Stimulated activated CD8-positive, alpha-beta memory T cell treated with anti-CD3 and anti-CD28 coated beads, Interleukin-4, amount 100 ng/mL, for 4 hours (primary cell): ENCODE results near the gene UGT1A6.

Experiments used
- DNase-seq, 2 donors: peaks; one replicate each; pipeline ENCODE4 v3.0.0-alpha.2; 2020; ENCODE audit warnings: low read depth in 2 of 2, low spot score in 1 of 2

UGT1A6 gene

GRCh38 chr2:233764264-233764663 is 71.6 kb downstream of the UGT1A6 start:
- no peak for DNase-seq

GRCh38 chr2:233764761-233765160 is 72.1 kb downstream of the UGT1A6 start:
- DNase-seq, result no peak

DNA sequence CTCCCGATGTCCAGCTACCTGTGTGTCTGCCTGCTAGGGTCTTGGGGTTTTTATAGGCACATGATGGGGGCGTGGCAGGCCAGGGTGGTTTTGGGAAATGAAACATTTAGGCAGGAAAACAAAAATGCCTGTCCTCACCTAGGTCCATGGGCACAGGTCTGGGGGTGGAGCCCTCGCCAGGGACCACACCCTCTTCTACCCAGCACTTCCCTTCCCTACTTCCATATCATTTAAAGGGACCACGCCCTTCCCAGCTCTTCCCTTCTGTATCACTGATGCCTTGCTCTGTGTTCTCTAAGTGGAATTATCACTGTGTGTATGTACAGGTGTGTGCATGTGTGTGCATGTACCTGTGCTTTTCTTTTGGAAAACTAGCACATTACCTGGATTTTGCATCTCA is 73.7 kb downstream of the UGT1A6 start:
- DNase-seq, result no peak

DNA sequence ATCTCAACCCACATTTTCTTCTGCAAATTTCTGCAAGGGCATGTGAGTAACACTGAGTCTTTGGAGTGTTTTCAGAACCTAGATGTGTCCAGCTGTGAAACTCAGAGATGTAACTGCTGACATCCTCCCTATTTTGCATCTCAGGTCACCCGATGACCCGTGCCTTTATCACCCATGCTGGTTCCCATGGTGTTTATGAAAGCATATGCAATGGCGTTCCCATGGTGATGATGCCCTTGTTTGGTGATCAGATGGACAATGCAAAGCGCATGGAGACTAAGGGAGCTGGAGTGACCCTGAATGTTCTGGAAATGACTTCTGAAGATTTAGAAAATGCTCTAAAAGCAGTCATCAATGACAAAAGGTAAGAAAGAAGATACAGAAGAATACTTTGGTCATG is 75.4 kb downstream of the UGT1A6 start:
- no peak for DNase-seq

DNA sequence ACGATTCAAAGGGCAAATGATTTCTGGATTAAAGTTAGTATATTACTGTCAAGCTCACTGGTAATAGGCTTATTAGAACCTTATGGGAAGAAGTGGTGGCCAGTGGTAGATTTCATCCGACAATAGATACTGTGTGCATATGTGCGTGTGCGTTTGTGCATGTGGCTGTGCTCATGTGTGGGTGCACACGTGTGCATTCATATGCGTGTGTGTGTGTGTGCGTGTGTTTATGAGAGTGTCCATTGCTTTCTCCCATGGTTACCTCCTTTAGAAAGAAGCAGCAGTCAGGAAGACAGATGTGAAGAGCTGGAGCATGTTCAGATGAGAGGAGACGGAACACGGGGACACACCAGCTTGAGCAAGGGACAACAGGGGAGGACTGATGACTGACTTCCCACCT is 76.6 kb downstream of the UGT1A6 start:
- no peak for DNase-seq

GRCh38 chr2:233772153-233772552 is 79.5 kb downstream of the UGT1A6 start:
- no peak for DNase-seq

DNA sequence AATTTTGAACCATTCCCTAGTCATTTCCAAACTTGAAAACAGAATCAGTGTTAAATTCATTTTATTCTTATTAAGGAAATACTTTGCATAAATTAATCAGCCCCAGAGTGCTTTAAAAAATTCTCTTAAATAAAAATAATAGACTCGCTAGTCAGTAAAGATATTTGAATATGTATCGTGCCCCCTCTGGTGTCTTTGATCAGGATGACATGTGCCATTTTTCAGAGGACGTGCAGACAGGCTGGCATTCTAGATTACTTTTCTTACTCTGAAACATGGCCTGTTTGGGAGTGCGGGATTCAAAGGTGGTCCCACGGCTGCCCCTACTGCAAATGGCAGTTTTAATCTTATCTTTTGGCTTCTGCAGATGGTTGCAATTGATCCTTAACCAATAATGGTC is 79.9 kb downstream of the UGT1A6 start:
- DNase-seq, result no peak

- no peak for DNase-seq
Measured at GRCh38 chr2:233773854-233774253, 81.2 kb downstream of the UGT1A6 start.

DNA sequence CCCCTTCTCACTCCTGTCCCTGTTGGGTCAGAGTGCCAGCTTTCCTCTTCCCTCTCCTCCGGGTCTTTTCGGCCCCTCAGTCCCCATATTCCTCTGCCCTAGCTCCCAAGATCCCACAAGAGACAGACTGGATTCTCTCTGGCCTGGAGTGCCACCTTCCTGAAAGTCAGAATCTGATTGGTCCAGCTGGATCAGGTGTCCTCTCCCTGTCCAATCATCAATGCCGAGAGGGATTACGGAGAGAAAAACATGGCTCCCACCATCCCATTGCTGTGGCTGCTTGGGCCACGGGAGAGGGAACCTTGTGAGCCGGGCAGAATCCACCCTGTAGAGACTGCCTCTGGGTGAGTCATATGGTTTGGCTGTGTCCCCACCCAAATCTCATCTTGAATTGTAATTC is 82.7 kb downstream of the UGT1A6 start:
- no peak for DNase-seq

- DNase-seq, result no peak
Measured at GRCh38 chr2:233778030-233778429, 85.3 kb downstream of the UGT1A6 start, which contains the start of gene MROH2A. Gene MROH2A, plus strand, starts transcription at chr2:233778330. Its CDS starts 1,029 bp downstream, at chr2:233779359.

DNA sequence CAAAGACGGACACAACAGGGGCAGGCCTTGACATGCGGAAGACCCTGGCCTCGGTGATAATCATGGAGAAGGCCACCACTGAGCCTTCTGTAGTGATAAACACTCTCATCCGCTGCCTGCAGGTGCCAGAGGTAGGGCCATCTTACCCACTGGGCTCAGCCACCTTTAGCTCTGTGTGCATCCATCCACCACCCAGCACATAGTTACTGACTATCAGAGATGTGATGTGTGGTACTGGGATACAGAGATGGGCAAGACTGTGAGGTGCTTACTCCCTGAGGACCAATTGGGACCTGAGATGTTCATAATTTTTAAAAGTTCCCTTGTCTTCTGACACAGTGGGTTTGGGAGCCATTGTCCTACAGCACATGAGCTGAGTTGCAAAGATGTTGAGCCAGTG is 87.0 kb downstream of the UGT1A6 start:
- no peak for DNase-seq

DNA sequence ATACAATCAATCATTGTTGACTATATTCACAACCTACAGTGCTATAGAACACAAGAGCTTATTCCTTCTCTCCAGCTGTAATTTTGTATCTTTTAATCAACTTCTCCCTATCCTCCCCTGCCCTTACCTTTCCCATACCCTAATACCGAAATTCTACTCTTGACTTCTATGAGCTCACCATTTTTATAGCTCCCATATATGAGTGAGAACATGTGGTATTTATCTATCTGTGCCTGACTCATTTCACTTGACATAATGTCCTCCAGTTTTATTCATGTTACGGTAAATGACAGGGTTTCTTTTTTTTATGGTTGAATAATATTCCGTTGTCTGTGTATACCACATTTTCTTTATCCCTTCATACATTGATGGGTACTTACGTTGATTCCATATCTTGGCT is 88.1 kb downstream of the UGT1A6 start:
- no peak for DNase-seq

- DNase-seq, result no peak
Measured at GRCh38 chr2:233789554-233789953, 96.9 kb downstream of the UGT1A6 start.

DNA sequence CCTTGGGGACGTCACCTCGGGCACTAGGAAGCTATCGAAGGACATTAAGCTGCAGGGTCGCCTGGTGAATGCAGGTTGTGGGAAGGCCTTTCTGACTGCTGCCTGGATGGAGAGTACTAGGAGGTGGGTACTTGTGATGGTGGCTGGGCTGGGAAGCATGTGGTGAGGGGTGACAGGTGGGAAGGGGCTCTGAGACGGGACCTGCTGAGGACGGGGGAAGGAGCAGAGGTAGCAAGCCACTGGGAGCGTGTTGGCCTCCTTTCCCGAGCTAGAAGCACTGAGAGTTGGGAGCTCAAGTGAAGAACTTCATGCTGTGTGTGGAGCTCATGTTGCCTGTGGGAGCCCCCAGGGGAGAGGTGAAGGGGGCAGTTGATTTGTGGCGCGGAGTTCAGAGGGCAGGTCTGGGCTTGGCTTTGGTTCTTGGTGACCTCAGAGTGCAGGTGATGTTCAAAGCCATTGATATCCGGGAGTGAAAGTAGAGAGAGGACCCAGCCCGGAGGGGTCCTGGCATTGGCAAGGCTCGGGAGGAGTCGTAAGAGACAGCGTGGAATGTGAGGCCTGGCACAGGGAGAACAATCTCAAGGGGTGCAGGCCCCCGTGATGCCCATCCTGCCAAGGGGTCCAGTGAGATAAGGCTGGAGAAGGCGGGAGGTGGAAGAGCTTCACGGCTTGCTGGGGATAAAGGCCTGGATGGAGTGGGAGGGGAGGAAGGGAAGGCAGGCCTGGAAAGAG is 98.6 kb downstream of the UGT1A6 start:
- no peak for DNase-seq

DNA sequence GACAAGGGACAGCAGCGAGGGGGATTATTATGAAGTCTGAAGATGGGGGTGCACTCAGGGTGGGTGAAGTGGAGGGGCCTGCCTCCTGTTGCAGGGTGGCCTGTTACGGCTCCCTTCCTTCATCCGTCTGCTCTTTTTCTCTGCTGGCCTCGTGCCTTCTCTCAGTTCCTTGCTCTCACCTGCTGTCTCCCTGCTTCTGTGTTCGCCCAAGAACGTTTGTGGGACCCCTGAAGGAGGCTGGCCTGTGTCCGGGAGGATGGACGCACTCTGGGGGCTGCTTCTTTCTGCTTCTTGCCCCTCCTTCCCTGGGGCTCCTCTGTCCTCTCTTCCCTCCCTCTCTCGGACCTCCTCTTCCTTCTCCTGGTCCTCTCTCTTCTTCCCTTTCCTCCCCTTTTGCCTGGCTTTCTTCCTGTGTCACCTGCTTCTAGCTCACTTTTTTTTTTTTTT is 99.2 kb downstream of the UGT1A6 start:
- DNase-seq, result no peak

DNA sequence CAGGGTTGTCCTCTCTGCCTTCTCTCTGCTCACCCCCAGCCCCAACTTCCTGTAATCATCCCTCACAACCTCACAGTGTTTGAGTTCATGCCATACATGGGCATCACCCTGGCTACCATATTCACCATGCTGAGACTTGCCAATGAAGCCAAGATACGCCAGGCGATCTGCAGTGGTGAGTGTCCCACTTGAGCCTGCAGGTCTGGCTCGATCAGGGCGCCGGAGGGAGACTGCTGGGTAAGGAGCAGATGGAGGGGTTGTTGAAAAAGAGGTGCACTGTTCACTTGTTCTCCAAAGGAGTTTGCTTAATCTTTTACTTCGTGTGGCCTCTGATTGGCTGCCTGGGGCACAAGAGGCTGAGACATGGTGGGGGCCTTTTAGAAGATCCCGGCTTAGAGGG is 100.0 kb downstream of the UGT1A6 start:
- DNase-seq, result no peak

- no peak for DNase-seq
Measured at GRCh38 chr2:233793465-233794127, 100.9 kb downstream of the UGT1A6 start.

GRCh38 chr2:233794128-233794658 is 101.5 kb downstream of the UGT1A6 start:
- no peak for DNase-seq

- DNase-seq, result no peak
Measured at GRCh38 chr2:233795735-233796171, 103.1 kb downstream of the UGT1A6 start.

- DNase-seq, result no peak
Measured at GRCh38 chr2:233796254-233796653, 103.6 kb downstream of the UGT1A6 start.

DNA sequence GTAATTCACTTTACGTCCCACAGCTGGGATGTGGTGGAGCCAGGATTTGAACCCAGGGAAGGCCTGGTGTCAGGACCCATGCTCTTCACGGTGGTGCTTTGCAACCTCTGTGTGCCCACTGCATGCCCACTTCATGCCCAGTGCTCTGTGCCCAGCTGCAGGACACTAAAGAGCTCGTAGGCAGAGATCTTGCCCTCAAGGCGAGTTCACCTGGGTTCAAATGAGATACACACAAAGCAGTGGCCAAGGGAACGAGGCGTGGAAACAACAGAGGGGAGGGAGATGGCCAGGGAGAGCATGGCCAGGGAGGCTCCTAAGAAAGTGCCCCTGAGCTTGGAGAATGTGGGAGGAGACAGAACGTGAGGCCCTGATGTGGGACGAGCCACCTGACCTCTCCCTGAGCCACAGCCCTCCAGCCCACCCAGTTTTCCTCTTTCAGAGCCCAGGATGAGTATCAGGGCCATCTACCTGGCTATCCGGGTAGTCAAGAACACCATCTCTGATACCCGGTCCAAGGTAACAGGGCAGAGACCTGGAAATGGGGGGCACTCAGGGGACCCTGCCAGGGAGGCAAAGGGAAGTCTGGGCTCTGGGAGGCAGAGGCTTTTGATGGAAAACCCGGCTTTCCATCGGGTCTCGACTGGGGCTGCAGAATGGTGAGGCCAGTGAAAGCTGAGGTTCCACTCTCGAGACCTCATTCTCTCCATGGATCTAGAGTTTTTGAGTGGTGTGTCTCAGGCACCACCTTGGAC is 105.8 kb downstream of the UGT1A6 start:
- no peak for DNase-seq
